Osteocyte (in vitro differentiated cells): Measurements from ENCODE around the gene PIN4. TPM values are rescaled to one million over a fixed set of nuclear protein-coding genes. Genes with fewer than 3 reads are reported as not detected.

Experiments
- DNase-seq: peaks from one replicate; pipeline ENCODE4 v3.0.0; 2021; ENCODE audit warnings: mixed read lengths; ENCODE audit not compliant: unreplicated experiment; ENCODE audit errors: extremely low spot score
- H3K27ac Mint-ChIP-seq: one replicate; pipeline ENCODE4 v1.8.0; 2021; ENCODE audit warnings: mild to moderate bottlenecking, mixed read lengths; ENCODE audit not compliant: unreplicated experiment
- H3K27me3 Mint-ChIP-seq: one replicate; pipeline ENCODE4 v1.8.0; 2021; ENCODE audit warnings: mixed read lengths; ENCODE audit not compliant: unreplicated experiment
- H3K36me3 Mint-ChIP-seq: one replicate; pipeline ENCODE4 v1.8.0; 2021; ENCODE audit warnings: mixed read lengths; ENCODE audit not compliant: unreplicated experiment
- H3K4me1 Mint-ChIP-seq: one replicate; pipeline ENCODE4 v1.8.0; 2021; ENCODE audit warnings: mixed read lengths; ENCODE audit not compliant: unreplicated experiment
- H3K4me3 Mint-ChIP-seq: one replicate; pipeline ENCODE4 v1.8.0; 2021; ENCODE audit warnings: mild to moderate bottlenecking, moderate library complexity, mixed read lengths; ENCODE audit not compliant: unreplicated experiment
- H3K9me3 Mint-ChIP-seq: one replicate; pipeline ENCODE4 v1.8.0; 2021; ENCODE audit warnings: mixed read lengths; ENCODE audit not compliant: unreplicated experiment
- total RNA-seq: library from RNA; stranded (reverse); gene quantifications from 2 replicates; pipeline ENCODE4 v1.2.1, GENCODE V29; 2021
- TF ChIP-seq, protein P1 (sequence below): fragments of 200-600 bp; sonication (generic); IDR thresholded peaks from 2 replicates; pipeline ENCODE4 v1.5.0; 2021; ENCODE audit warnings: antibody characterized with exemption, mild to moderate bottlenecking, moderate library complexity

PIN4 gene
- total RNA-seq, 1 donor from 2014 or later = 12.1 TPM

DNA sequence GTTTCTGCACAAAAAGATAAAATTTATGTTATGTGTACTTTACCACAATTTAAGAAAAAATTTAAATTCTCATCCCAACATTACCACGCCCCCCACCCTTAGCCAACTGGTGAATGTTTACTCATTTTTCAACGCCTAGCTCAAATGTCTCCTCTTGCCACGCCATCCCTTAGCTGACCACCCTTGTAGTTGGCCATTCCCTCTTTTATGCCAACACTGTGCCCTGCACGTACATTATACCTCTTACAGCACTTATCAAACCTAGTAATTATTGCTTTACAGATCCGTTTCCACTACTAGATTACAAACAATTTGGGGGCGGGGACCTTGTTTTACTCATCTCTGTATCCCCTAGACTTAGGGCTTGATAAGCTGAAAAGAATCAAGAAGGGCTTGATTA lies 56.6 kb downstream of the PIN4 start:
- Mint-ChIP-seq H3K36me3 (no peaks in the 10 kb centered on the region), H3K9me3 (no peaks in the 10 kb centered on the region), H3K27ac (no peak overlapping the region), H3K4me1 (peaks cover 17% of the 10 kb centered on the region), H3K4me3 (peak overlapping the region; percentile 74), H3K27me3 (no peaks in the 10 kb centered on the region)
- TF ChIP-seq, protein P1, sequence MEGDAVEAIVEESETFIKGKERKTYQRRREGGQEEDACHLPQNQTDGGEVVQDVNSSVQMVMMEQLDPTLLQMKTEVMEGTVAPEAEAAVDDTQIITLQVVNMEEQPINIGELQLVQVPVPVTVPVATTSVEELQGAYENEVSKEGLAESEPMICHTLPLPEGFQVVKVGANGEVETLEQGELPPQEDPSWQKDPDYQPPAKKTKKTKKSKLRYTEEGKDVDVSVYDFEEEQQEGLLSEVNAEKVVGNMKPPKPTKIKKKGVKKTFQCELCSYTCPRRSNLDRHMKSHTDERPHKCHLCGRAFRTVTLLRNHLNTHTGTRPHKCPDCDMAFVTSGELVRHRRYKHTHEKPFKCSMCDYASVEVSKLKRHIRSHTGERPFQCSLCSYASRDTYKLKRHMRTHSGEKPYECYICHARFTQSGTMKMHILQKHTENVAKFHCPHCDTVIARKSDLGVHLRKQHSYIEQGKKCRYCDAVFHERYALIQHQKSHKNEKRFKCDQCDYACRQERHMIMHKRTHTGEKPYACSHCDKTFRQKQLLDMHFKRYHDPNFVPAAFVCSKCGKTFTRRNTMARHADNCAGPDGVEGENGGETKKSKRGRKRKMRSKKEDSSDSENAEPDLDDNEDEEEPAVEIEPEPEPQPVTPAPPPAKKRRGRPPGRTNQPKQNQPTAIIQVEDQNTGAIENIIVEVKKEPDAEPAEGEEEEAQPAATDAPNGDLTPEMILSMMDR = no peak
- no peak for DNase-seq

DNA sequence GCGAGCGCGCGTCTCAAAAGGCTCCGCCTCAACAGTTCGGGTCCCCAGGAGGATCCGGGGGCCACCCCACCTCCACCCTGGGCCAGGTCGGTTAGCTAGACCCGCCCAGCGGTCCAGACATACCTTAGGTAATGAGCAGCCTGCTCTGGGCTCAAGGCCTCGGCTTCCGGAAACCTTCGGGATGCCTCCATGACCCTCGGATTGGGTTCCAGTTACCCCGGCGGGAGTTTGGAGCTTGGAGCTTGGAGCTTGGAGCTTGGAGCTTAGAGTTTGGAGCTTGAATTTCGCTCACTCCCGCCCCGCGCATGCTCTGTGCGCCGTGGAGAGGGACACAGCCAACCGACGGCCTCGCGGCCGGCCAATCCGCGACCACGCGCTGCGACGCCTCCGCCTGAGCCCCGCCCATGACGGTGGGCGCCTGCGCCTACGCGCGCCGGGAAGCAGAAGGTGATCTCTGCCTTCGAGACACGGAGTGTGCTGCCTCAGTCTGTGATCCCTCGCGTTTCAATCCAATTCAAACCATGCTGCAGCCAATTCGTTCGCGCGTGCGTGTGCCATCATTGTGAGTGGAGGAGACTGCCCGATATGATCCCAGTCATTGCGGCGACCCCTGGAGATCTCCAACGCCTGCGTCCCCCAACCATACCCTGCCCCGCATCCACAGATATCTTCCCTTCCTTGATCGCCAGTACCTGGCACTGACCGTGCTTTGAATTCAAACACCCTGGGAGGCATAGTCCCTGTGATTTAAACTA lies 57.3 kb downstream of the PIN4 start, which contains the start of gene ERCC6L:
ERCC6L (minus strand) TSS at position 307 of the 755 bp plus-strand sequence; CDS start at position 191, 116 bp downstream.
- no peaks in the 10 kb centered on the region for H3K9me3 Mint-ChIP-seq
- H3K4me1 Mint-ChIP-seq = peaks cover 23% of the 10 kb centered on the region
- TF ChIP-seq, protein P1 = no peak
- DNase-seq = peak; percentile 94
- no peaks in the 10 kb centered on the region for H3K27me3 Mint-ChIP-seq
- H3K36me3 Mint-ChIP-seq = no peaks in the 10 kb centered on the region
- H3K4me3 Mint-ChIP-seq = peak within 1 kb of the TSS; percentile 74
- peak within 1 kb of the TSS; percentile 76 for H3K27ac Mint-ChIP-seq

DNA sequence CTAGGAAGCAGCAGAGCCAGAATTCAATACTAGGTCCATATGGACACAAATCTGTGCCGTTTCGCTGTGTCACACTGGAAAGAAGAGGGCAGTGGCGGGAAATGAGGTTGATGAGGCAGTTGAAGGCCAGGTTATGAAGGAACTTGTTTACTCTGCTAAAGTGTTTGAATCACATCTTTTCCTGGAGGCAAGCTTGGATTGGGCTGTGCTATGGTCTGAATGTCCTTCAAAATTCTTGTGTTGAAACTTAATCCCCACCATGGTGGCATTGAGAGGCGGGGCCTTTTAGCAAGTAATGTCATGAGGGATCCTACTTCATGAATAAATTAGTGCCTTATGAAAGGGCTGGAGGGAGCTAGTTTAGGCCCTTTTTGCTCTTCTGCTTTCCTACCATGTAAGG lies 59.4 kb downstream of the PIN4 start:
- Mint-ChIP-seq H3K36me3 (no peaks in the 10 kb centered on the region), H3K4me1 (peaks cover 26% of the 10 kb centered on the region), H3K27me3 (no peaks in the 10 kb centered on the region), H3K9me3 (no peaks in the 10 kb centered on the region), H3K27ac (no peak overlapping the region), H3K4me3 (no peak overlapping the region)
- no peak for DNase-seq
- TF ChIP-seq, protein P1 = no peak

- Mint-ChIP-seq H3K36me3 (no peaks in the 10 kb centered on the region), H3K27me3 (no peaks in the 10 kb centered on the region), H3K4me3 (no peak overlapping the region), H3K4me1 (peaks cover 16% of the 10 kb centered on the region), H3K9me3 (no peaks in the 10 kb centered on the region), H3K27ac (peak overlapping the region; percentile 32)
- TF ChIP-seq, protein P1 = no peak
- DNase-seq = no peak
Observed at GRCh38 chrX:72243472-72243871, 61.9 kb downstream of the PIN4 start.

- Mint-ChIP-seq H3K4me3 (no peak overlapping the region), H3K27ac (no peak overlapping the region), H3K4me1 (peaks cover 12% of the 10 kb centered on the region), H3K9me3 (no peaks in the 10 kb centered on the region), H3K27me3 (no peaks in the 10 kb centered on the region), H3K36me3 (no peaks in the 10 kb centered on the region)
- TF ChIP-seq, protein P1 = peak; percentile 72
- peak; percentile 86 for DNase-seq
Observed at GRCh38 chrX:72245461-72246089, 64.0 kb downstream of the PIN4 start.
